Esophagus mucosa (tissue), 1 donor: ENCODE results near the gene USH1C. TPM values are rescaled to one million over a fixed set of nuclear protein-coding genes. Genes with fewer than 3 reads are reported as not detected.

Experiments used
- ATAC-seq: fragments of 200-7000 bp; cut with Tn5 transposase; one replicate; pipeline ENCODE4 v1.9.1; 2020
- total RNA-seq: library from RNA; stranded (reverse); gene quantifications from one replicate; pipeline ENCODE4 v1.2.4, GENCODE V29; 2023
- donor health status: DM: yes; HTN: yes; CAD: no.

Gene USH1C
- total RNA-seq, 1 donor from 2014 or later = 0.12 TPM

DNA sequence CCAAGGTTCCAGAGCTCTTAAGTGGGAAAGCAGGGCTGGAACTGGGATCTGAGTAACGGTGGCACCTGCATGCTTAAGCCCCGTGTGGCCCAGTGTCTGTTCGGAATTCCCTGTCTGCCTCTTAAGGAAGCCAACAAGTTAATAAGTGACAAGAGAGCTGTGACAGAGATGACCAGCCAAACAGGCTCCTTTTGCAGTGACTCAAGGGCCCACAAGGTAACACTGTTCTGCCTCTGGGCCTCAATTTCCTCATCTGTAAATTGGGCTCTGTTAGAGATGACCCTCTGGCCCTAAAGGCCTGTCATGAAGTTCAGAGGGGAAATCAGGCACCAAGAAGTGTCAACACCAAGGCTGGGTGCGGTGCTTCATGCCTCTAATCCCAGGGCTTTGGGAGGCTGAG, 18.6 kb downstream of the USH1C start:
- no peak for ATAC-seq

- ATAC-seq = no peak
Observed at GRCh38 chr11:17524221-17524620, 20.0 kb downstream of the USH1C start.

DNA sequence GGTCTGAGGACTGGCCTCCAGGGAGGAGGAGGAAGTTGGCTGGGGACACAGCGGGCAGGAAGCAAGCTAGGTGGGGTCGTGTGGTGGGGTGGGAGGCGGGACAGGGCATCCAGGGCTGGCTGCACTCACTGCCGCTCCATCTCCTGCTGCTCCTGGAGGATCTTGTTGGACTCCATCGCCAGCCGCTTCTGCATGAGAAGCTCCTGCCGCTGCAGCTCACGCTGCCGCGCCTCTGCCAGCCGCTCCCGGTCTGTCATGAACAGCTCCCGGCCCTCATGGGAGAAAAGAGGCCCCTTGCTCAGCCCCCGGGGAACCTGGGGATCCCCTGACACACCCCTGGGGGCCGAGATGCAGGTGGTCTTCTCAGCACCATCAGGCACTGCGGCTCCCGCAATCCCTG, 21.6 kb downstream of the USH1C start:
- no peak for ATAC-seq

GRCh38 chr11:17521106-17521900, 22.9 kb downstream of the USH1C start:
- ATAC-seq = peak; percentile 63

GRCh38 chr11:17519061-17519885, 24.9 kb downstream of the USH1C start:
- no peak for ATAC-seq

- no peak for ATAC-seq
Observed at GRCh38 chr11:17518366-17518765, 25.9 kb downstream of the USH1C start.

- ATAC-seq = no peak
Observed at GRCh38 chr11:17517186-17517585, 27.0 kb downstream of the USH1C start.

GRCh38 chr11:17516551-17517150, 27.6 kb downstream of the USH1C start:
- no peak for ATAC-seq

DNA sequence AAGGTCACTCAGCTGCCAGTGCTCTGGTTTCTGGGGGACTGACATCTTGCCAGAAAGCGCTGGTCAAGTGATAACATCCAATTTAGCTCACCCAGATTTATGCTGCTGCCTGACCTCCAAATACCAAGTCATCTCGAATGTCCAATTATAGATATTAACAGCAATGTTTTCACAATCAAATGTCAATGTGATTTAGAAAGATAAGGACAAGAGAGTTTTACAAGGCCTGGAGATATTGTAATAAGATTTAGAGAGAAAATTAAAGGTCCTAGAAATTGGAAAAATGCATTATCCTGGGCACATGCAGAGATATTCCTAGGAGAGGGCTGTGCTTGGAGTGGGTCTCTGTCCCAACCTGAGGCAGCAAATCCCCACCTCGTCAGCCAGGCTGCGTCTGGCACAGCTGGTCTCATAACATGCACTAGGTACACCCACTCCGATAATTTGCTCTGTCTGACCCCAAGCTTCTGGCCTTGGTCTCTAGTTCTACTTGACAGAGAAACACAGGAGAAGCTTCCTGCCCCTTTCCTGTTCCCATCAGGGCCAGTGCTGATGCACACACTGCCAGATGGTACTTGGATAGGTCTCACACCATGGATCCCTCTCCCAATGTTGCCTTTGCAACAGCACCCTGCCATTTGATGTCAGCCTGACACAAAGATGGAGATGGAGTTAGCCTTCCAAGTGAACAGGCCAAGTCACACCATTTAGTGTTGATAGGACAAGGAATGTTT, 28.6 kb downstream of the USH1C start:
- ATAC-seq = no peak

DNA sequence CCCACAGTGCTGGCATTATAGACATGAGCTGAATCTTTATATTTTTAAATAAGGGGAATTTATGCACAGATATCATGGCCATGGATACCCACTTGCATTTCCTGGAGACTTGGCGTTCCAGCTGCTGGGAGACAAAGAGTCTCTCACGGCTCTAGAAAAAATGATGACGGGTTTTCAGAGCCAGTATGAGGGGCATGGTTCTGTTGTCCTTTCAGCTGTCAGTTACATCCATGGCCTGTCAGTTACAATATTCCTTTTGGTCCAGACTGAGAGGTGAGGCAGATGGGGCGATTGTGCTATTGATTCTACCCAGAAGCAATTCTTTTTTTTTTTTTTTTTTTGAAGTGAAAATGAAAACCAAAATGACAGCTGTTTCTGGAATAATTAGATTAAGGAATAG, 29.7 kb downstream of the USH1C start:
- ATAC-seq = no peak

DNA sequence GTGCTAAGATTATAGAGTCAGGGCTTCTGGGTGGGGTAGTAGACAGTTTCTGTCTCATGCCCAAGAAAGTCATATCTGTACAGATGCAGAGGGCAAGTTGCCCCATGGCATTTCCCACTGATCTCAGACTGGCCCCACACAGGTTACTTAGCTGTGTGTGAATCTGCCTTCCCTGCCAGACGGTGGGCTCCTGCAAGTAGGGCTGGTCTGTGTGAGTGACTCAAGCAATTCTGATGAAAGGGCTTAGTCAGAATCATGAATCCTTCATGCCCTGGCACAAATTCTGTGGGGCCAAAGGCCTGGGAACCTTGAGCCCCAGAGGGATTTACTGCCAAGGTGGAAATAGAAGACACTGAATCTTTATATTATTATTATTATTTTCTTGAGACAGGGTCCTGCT, 30.4 kb downstream of the USH1C start:
- no peak for ATAC-seq

DNA sequence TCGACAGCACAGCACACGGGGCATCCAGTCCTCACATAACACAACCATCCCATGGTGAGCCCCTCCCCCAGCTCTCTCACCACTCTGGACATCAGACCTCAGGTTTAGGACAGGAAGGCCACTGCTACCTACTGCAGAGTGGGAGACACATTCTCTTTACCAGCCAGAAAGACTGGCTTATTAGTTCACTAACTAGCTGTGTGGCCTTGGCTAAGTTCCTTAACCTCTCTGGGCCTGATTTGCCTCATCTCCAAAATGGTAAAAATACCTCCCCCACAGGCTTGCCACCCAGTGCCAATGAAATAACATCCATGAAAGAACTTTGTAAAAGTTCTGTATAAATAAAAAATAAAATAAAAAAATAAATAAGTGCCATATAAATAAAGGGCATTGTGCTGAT, 32.1 kb downstream of the USH1C start:
- ATAC-seq = no peak

DNA sequence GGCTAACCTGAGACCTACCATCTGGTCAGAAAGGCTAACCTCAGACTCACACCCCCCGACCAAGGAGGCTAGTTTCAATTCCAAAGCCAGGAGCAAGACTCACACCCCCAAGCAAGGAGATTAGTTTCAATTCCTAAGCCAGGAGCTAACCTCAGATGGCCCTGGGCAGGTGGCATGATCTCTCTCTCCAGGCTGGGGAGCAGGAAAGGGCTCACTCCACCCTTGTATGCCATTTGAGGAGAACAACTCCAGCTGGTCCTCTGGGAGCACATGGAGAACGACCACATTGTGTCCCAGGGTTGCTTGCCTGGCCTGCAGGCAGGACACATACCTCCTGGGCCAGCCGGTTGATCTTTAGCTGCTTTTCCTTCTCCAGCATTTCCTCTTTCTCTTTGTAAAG, 32.6 kb downstream of the USH1C start:
- ATAC-seq = no peak

- ATAC-seq = no peak
Observed at GRCh38 chr11:17510507-17511206, 33.6 kb downstream of the USH1C start.

GRCh38 chr11:17508791-17509190, 35.4 kb downstream of the USH1C start:
- ATAC-seq = no peak

DNA sequence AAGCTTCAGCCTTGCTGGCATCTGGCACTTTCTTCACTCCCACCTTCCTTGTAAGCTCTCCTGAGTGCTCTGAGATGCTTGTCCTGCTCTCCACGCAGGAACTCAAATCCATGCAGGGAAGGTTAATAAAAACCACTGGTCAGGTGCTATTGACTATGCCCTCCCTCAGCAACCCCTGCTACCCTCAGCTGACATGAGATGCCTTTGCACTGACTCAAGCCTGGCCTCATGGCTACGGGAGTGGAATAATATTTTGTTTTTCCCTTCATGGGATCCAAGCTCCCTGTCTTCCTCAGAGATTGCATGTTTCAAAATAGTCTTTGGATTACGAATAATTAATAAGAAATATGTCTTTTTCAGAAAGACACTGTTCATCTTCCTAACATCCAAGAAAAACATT, 35.9 kb downstream of the USH1C start:
- ATAC-seq = no peak

- no peak for ATAC-seq
Observed at GRCh38 chr11:17507773-17508172, 36.4 kb downstream of the USH1C start.

DNA sequence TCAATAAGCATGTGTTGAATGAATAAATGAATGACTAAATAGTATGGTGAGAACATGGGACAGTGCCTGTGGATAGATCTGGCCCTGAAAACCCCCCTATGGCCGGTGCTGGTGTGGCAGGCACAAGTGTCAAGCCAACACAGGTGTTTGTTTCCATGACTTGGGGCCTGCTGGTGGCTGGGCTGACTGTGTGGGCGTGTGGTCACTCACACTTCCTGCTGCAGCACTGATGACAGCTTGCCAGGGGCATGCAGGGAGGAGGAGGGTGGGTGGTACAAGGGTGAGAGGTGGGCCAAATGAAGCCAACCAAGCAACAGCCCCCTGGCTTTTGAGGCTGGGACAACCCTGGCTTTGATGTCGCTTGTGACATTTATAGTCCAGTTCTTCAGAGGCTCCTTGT, 37.3 kb downstream of the USH1C start:
- no peak for ATAC-seq

- ATAC-seq = no peak
Observed at GRCh38 chr11:17506314-17506713, 37.9 kb downstream of the USH1C start.

DNA sequence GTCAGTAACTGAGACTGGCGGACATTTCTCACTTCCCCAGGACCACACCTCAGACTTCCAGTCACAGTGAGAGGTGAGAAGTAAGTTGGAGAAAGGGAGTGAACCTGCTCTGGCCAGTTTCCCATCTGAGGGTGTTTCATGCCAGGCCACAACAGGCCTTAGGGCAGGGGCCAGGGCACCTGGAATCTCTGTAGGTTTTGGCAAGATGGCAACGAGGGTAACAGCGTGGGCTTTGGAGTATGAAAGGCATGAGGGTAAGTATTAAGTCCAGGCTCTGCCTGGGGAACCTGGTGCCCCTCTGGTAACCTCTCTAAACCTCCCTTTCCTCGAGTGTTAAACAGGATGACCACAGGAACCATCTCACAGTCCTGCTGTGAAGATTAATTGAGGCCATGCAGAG, 39.1 kb downstream of the USH1C start:
- ATAC-seq = no peak

DNA sequence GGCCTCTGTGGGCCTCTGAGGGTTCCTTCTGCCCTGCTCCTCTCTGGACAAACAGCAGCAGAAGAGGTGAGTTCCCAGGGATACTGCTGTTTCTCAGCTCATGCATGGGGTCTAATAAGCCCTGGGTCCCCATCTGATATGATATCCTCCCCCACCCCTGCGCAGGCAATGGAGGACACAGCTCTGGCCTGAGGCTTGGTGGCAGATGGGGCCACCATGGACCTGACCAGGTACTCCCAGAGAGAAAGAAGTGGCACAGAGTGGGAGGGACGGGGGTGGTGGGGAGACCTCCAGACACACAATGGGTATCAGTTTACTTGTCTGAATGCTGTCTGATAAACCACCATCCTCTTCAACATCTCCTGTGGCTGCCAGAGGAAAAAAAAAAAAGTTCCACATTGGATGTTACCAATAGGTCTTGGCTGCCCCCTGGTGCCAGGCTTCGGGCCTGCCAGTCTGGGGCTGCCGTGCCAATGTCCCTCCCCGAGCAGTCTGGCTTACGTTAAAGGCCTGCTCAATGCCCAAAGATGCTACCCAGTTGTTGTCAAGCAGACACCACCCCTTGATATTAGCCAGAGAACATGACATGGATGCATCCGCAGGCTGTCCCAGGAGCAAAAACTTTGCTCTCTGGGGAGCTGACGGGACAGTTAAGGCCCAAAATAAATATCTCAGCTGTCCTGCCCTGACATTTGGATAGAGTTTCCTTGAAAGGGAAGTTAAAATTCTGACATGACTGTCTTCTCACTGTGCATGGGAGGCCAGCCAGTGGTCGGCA, 39.7 kb downstream of the USH1C start:
- ATAC-seq = peak; percentile 81
